Fibroblast of skin of back (primary cell): Measurements from ENCODE around the gene C10orf88.
"Not testable (repeated sequence)": the region's sequence is repeated elsewhere in the genome, so short reads cannot be mapped to it uniquely, and the experiment has no call there.

ENCODE experiments used
- DNase-seq: peaks from one replicate; pipeline ENCODE4 v3.0.0-alpha.2; 2013

C10orf88 gene

DNA sequence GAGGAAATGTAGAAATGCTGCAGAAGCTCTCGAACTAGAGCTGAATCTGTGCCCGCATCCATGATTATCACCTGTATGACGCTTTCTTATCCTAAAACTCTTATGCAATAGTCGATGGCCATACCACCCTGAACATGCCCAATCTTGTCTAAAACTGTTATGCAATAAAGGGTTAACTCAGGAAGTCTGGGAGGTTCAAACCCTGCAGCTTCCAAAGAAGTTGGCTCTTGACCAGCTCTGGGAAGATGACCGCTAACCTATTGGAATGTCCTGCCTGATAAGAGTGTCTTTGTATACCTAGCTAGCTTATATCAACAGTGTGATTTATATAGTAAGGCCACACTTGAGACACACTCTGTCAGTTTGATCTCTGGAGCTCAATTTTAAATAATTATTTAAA lies 3.4 kb upstream of the C10orf88 start:
- DNase-seq: peak; percentile 14

DNA sequence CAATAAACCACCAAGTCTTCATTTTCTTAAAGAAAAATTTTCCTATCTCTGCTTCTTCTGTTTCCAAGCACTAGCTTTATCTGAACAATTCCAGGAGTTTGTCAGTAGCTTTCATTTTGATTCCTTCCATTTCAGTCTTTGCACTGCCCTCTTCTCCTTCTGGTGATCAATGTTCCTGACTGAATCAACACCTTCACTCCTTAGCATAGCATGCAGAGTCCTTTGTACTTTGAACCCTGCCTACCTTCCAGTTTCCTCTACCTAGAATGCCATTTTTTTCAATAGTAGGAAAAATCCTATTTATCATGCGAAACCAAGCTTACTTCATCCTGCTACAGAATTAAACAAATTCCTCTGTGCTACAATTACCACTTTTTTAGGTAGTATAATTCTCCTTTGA lies 1.9 kb upstream of the C10orf88 start:
- no peak for DNase-seq

DNA sequence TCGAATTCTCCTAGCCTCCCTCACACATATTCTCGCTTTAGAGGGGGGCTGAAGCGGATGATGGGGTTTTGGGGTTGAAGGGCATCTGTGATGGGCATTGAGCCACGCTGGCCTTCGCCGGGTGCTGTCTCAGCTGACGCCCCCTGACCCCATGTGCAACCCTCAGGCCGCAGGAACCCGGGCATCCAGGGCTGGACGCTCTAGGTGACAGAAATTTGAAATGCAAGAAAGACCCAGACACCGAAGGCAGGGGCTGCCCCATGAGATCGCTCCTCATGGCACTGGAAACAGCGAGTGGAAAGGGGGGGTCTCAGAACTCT lies 664 bp upstream of the C10orf88 start:
- DNase-seq: no peak

DNA sequence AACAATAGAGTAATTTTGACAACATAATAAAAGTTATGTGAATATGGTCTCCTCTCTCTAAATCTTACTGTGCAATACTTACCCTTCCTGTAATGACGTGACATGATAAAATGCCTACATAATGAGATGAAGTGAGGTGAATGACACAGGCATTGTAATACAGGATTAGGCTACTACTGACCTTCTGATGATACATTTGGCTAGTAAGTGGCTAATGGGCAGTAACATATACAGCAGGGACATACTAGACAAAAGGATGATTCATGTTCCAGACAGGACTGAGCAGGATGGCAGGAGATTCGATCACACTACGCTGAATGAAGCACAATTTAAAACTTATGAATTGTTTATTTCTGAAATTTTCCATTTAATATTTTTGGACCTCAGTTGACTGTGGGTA lies 4.7 kb downstream of the C10orf88 start:
- DNase-seq: no peak

DNA sequence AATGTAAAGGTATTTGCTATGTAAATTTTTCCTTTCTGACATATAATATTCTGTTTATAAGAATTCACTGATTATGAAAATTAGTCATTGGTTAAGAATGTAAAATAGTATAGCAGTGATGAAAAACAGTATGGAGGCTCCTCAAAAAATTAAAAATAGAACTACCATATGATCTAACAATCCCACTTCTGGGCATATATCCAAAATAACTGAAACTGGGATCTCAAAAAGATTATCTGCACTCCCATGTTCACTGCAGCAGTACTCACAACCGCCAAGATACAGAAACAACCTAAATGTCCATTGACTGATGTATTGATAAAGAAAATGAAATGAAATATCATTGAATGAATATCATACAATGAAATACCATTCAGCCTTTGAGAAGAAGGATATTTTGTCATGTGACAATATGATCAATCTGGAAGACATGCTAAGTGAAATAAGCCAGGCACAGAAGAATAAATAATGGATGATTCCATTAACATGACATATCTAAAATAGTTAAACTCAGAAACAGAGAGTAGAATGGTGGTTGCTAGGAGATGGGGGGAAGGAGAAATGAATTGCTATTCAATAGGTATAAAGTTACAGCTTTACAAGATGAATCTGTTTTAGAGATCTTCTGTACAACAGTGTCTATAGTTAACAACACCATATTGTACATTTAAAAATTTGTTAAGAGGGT lies 14.0 kb downstream of the C10orf88 start:
- DNase-seq: peak; percentile 93

DNA sequence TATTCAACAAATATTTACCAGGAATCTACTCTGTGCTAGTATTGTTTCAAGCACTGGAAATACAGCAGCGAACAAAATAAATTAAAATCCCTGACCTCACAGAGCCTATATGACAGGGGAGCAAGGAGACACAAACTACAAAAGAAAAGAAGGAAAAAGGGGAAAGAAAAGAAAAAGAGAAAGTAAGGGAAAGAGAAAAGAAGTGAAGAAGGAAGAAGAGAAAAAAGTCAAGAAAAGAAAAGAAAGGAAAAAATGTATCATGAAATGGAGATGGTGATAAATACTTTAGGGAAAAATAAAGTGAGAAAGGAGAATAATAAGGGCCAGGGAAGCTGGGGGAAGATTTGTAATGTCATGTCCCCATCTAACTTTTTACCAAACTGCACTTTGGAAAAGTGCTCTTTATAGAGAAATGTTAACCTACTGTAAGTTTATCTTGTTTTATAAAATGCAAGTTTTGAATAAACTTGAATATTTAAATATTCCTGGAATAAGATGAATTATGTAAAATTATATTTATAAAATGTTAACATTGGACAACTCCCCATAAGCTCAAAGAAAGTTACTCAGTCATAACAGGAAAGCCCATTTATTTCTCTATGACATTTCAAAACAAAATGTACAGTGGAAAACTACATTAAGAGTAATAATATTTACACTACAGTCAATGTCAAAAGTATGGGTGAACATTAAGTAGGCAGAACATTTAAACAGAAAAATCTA lies 14.7 kb downstream of the C10orf88 start:
- DNase-seq: no peak

DNA sequence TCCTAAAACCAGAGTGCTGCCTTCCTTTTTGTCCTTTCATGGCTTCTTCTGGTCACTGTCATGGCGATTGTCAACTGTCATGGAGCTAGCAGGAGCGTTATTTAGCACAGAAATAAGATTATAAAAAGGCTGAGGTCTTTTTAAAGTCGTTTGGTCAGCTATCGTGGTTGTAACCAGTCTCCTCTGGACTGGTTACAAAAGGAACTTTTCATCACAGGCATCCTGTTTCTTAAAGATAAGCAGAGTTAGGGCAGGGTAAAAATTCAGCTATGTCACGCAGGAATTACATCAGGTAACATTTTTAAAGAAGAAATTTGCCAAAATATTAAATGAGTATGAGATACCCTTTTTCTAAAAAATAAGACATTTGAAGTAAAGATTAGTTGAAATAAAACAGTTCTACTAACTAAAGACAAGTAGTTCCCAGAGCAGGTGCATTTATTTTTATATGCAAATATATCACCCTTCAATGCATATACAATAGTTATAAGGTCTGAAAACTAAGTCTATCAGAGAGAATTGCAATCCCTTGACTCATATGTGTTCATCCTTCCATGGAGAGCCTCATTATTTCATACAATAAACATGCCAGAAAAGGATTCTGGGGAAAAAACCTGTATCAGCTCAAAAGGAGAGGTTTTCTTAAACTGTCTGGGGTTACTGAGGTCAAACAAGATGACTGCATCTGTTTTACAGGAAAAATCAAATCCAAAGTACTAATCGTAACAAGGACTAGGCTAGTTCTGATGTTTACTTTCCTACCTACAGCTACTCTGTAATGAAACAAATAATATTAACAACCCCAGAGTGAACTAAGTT lies 22.7 kb downstream of the C10orf88 start:
- DNase-seq: peak; percentile 16

DNA sequence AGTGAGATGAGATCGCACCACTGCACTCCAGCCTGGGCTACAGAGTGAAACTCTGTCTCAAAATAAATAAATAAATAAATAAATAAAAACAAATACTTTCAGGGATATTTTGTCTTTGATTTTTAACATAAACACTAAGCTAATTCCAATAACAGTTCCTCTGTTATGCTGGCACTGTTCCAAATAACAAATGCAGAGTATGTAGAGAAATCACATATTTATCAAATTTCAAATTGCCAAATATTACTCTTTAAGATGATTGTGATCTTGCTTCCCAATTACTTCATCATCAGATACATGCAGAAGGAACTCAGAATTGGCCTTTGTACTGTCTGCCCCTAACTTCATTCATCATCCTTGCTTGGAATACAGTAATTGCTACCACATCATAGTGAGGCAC lies 23.9 kb downstream of the C10orf88 start:
- no peak for DNase-seq

DNA sequence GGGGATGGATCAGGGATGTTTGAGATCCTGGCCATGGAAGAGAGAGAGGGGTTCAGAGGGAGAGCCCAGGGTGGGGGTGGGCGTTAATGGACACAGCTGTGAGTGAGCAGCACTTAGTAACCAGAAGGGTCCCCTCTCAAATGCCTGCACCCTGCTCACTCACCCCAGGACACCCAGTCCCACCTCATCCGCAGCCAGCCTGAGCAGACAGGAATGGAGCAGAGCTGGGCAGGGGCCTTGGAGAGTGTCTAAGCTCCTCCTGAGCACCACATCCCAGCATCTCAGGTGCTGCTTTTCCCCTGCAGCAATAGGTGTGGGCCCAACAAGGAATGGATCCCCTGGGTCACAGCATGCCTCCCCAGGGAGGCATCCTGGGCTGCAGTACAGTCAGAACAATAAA lies 38.3 kb downstream of the C10orf88 start:
- DNase-seq: no peak

DNA sequence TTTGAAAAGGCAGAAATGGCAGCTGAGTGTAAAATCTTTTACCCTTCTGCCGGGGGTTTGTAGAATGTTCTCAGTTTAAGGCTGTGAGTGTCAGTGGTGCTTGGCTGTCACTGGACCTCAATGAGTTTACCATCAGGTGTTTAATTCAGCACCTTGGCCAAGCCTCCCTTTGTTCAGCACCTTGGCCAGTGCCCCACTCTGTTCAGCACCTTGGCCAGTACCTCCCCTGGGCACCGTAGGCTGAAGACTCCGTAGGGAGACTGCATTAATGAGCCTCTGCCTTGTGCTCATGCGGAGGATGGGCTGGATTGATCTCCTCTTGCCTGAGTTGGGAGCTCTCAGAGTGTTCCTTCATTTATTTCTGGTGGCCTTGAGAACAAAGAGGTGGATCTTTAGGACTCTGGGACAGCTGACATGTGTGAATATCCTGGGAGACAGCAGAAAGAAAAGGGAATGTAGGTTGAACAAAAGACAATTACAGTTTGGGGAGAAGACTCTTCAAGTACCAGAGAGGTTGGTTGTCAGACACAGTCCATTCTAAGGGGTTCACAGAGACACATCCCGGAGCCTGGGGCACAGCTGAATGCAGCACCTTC lies 42.0 kb downstream of the C10orf88 start:
- peak; percentile 50 for DNase-seq

DNA sequence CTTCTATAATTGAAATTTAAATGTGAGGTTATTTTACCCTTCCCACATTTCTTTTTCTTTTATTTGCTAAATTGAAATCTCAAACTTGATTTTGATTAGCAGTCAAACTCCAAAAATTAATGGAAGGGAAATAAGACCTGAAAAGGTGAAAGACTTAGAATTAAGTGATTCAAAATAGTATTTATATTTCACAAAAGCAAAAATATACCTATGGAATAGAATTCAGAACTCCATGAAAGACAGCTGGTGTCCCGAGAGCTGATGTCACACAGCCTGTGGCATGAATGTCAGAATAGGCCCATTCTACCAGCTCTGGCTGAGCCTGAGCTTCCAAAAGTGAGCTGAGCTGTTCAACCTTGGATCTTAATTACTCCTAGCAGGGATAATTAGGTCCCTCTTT lies 43.7 kb downstream of the C10orf88 start, which contains the start of gene FAM24A:
FAM24A (plus strand) TSS at position 301 of the 400 bp plus-strand sequence. CDS start 1,025 bp downstream, outside the sequence.
- DNase-seq: no peak

DNA sequence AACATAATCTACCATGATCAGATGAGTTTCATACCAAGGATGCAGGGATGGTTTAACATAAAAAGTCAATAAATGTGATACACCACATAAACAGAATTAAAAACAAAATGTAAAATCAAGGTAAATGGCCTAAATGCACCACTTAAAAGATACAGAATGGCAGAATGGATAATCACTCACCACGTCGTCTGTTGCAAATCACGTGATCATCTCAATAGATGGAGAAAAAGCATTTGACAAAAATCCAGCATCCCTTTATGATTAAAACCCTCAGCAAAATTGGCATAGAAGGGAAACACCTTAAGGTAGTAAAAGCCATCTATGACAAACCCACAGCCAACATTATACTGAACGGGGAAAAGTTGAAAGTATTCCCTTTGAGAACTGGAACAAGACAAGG lies 50.2 kb downstream of the C10orf88 start:
- DNase-seq: not testable (repeated sequence)

DNA sequence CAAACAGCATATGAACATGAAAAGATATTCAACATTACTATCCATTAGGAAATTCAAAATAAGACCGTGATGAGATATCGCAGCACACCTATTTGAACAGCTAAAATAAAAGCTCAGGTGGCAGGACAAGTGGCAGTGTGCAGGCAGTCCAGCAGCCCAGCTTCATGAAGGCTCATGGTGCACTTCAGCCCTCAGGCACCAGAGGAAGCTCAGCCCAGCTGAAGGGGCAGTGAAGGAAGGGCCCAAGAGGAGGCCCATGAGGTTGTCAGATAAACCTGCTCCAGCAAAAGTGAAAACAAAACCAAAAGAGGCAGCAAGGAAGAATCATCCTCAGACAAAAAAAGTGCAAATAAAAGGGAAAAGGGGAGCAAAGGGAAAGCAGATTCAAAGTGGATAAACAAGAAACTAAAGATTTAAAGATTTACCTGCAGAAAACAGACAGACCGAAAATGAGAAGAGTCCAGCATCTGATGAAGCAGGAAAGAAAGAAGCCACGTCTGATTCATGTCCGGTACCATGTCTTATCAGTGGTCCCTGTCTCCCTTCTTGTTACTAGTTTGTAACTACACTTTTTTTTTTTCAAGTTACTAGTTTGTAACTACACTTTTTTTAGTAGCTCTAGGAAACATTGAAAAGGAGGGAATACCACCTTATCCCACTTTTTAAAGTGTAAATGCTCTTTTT lies 59.6 kb downstream of the C10orf88 start:
- no peak for DNase-seq

DNA sequence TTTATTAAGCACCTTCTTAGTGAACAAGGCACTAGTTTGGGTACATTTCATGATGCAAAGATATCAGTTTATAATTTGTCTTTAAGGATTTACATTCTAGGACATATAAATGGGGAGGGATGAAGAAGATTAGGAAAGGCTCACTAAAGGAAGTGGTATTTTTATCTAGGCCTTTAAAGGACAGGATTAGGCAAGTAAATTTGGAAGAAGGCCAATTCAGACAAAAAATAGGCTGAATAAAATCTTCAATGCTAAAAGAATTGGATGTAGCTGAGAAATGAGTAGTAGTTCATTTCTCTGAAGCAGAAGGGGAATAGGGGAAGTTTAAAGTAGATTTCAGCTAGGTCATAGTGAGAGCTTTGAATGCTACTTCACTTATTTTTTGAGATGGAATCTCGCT lies 69.9 kb downstream of the C10orf88 start:
- DNase-seq: no peak

DNA sequence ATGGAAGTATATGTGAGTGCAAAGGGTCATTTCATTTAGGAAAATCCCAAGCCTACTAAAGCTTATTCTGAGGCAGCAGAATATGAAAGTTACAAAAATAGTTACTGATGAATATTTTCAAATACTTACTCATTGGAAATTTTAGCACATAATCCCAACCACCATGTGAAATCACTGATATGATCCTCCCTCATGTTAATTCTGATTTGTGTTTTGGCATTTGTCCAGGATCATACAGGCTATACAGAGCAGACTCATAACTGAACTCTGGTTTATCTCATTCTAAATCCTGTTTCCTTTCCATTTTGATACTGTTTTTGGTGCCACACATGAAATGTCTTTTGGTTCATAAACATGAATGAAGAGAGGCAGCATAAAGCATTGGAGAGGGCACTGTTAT lies 71.3 kb downstream of the C10orf88 start:
- no peak for DNase-seq
